Effector memory CD4-positive, alpha-beta T cell (primary cell): ENCODE measurements around the gene COL26A1.

ENCODE experiments used
- DNase-seq, 3 donors: peaks; one replicate each; pipeline ENCODE4 v3.0.0-alpha.2; 2020
- H3K27ac ChIP-seq: 2 replicates; pipeline ENCODE4 v1.7.0; 2013; ENCODE audit warnings: mild to moderate bottlenecking, low read length, moderate library complexity; ENCODE audit not compliant: insufficient read depth, poor library complexity, severe bottlenecking
- H3K27me3 ChIP-seq: replicated peaks from 2 replicates; pipeline ENCODE4 v1.7.0; 2013; ENCODE audit warnings: mild to moderate bottlenecking, low read length; ENCODE audit not compliant: insufficient read depth, control insufficient read depth, poor library complexity, severe bottlenecking
- H3K36me3 ChIP-seq: 2 replicates; pipeline ENCODE4 v1.7.0; 2013; ENCODE audit warnings: mild to moderate bottlenecking, low read length, moderate library complexity; ENCODE audit not compliant: control insufficient read depth, insufficient read depth
- H3K4me1 ChIP-seq: 2 replicates; pipeline ENCODE4 v1.7.0; 2013; ENCODE audit warnings: low read length, mild to moderate bottlenecking; ENCODE audit not compliant: control insufficient read depth, insufficient read depth, poor library complexity, severe bottlenecking
- H3K4me3 ChIP-seq: 2 replicates; pipeline ENCODE4 v1.7.0; 2013; ENCODE audit warnings: low read length, low read depth, mild to moderate bottlenecking; ENCODE audit not compliant: insufficient read depth, poor library complexity, severe bottlenecking
- H3K9me3 ChIP-seq: 2 replicates; pipeline ENCODE4 v1.7.0; 2013; ENCODE audit warnings: mild to moderate bottlenecking, low read length, moderate library complexity; ENCODE audit not compliant: control insufficient read depth

Gene COL26A1

DNA sequence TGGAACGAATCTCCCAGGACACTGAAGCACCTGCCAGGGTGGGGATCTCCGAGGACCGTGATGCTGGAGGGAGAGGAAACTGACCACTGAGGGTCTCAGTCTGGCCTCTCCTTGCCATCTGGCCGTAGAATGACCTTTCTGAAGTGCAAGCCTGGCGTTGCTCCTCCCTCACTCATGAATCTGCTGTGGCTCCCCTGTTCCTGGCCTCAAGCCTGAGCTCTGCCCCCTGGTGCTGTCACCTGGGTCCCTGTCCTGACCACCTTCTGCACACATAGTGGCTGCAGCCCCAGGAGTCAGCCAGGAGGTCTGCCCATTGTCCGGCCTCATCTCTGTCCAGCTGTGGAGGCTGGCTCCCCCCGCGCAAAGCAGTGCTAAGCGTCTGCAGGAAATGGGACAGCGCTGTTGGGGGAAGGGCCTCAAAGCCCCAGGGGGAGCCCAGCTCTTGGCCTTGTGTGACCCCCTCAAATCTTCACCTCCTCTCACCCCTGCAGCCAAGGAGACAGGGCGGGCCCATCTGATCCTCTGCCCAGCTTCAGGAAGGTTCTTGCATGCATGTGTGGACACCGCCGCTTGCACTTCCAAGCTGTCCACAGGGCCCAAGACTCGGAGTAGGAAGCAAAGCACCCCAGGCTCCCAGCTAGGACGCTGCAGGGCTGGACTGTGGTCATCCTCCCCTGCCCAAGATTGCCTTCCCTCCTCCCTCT, 200.7 kb downstream of the COL26A1 start:
- DNase-seq: no peak
- Histone ChIP-seq H3K36me3 (no peaks in the 10 kb centered on the region), H3K27ac (no peak overlapping the region), H3K27me3 (no peaks in the 10 kb centered on the region), H3K9me3 (no peaks in the 10 kb centered on the region), H3K4me3 (no peak overlapping the region), H3K4me1 (no peaks in the 10 kb centered on the region)

- no peaks in the 10 kb centered on the region for H3K4me1 ChIP-seq
- H3K27me3 ChIP-seq: no peaks in the 10 kb centered on the region
- no peak for DNase-seq
- H3K27ac ChIP-seq: no peak overlapping the region
- no peak overlapping the region for H3K4me3 ChIP-seq
- no peaks in the 10 kb centered on the region for H3K9me3 ChIP-seq
- no peaks in the 10 kb centered on the region for H3K36me3 ChIP-seq
Observed at GRCh38 chr7:101563943-101564777, 201.5 kb downstream of the COL26A1 start.

- H3K27ac ChIP-seq: no peak overlapping the region
- H3K36me3 ChIP-seq: no peaks in the 10 kb centered on the region
- DNase-seq: no peak
- no peaks in the 10 kb centered on the region for H3K9me3 ChIP-seq
- H3K4me3 ChIP-seq: no peak overlapping the region
- no peaks in the 10 kb centered on the region for H3K27me3 ChIP-seq
- no peaks in the 10 kb centered on the region for H3K4me1 ChIP-seq
Observed at GRCh38 chr7:101564778-101565211, 202.1 kb downstream of the COL26A1 start.

DNA sequence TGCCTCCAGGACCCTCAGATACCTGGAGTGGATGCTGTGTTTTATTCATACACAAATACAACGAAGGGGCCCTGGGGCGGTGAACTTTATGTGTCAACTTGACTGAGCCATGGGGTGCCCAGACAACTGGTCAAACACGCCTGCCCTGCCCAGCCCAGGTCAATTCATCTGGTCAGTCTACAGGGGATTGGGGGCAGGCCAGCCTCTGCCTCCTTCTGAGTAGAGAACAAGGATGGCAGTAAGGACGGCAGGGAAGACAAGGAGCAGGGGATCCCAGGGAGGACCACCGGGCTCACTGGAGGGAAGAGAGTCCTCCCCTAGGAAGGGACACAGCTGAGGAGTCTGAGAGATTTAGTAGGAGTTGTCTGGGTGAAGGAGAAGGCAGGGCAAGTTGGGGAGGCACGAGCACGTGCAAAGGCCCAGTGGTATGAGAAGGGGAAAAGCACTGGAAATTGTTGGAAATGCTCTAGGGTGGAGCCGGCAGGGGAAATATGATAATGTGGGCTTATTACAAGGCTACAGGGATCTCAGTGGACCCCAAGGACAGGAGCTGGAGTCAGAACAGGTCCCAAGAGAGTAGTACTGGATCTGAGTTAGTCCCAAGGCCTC, 203.0 kb downstream of the COL26A1 start:
- no peaks in the 10 kb centered on the region for H3K4me1 ChIP-seq
- H3K36me3 ChIP-seq: no peaks in the 10 kb centered on the region
- no peak overlapping the region for H3K27ac ChIP-seq
- H3K4me3 ChIP-seq: no peak overlapping the region
- no peaks in the 10 kb centered on the region for H3K9me3 ChIP-seq
- no peaks in the 10 kb centered on the region for H3K27me3 ChIP-seq
- DNase-seq: no peak

DNA sequence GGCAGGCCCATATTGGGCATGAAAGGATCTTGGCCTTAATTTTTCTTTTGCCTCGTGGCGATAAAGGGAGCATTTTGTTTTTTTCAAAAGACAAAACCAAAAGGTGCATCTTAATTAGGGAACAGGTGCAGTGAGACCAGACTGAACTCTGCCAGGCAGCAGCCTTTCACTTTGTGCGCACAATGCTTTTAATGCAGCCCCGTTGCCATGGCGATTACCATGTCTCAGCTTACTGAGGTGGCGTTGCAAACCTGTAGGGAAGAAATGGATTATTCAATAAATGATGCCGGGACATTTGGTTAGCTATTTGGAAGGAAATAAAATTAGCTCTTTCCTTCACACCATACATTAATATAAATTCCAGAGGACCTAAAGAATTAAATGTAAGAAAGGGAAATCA, 204.6 kb downstream of the COL26A1 start:
- Histone ChIP-seq H3K27ac (no peak overlapping the region), H3K36me3 (no peaks in the 10 kb centered on the region), H3K9me3 (no peaks in the 10 kb centered on the region), H3K4me3 (no peak overlapping the region), H3K4me1 (no peaks in the 10 kb centered on the region), H3K27me3 (no peaks in the 10 kb centered on the region)
- DNase-seq: no peak

- H3K9me3 ChIP-seq: no peaks in the 10 kb centered on the region
- no peaks in the 10 kb centered on the region for H3K4me1 ChIP-seq
- no peak overlapping the region for H3K27ac ChIP-seq
- no peaks in the 10 kb centered on the region for H3K36me3 ChIP-seq
- no peak for DNase-seq
- H3K27me3 ChIP-seq: no peaks in the 10 kb centered on the region
- no peak overlapping the region for H3K4me3 ChIP-seq
Observed at GRCh38 chr7:101572156-101572555, 209.5 kb downstream of the COL26A1 start.

GRCh38 chr7:101575168-101575567, 212.5 kb downstream of the COL26A1 start:
- DNase-seq: no peak
- no peak overlapping the region for H3K27ac ChIP-seq
- H3K9me3 ChIP-seq: no peaks in the 10 kb centered on the region
- no peak overlapping the region for H3K4me3 ChIP-seq
- no peaks in the 10 kb centered on the region for H3K4me1 ChIP-seq
- no peaks in the 10 kb centered on the region for H3K27me3 ChIP-seq
- no peaks in the 10 kb centered on the region for H3K36me3 ChIP-seq

DNA sequence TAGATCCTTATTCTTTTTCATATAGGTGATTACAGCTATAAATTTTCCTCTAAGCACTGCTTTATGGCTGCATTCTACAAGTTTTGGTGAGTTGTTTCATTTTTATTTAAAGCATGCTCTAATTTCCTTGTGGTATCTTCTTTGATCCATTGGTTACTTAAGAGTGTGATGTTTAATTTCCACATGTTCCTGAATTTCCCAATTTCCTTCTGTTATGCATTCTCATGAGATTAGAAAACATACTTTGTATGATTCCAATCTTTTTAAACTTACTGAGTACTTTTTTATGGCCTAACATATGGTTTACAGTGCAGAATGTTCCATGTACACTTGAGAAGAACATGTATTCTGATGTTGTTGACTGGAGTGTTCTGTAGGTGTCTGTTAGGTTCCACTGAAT, 213.0 kb downstream of the COL26A1 start:
- Histone ChIP-seq H3K36me3 (no peaks in the 10 kb centered on the region), H3K9me3 (no peaks in the 10 kb centered on the region), H3K27me3 (no peaks in the 10 kb centered on the region), H3K4me1 (no peaks in the 10 kb centered on the region), H3K4me3 (no peak overlapping the region), H3K27ac (no peak overlapping the region)
- DNase-seq: no peak

GRCh38 chr7:101576998-101577397, 214.3 kb downstream of the COL26A1 start:
- Histone ChIP-seq H3K4me3 (no peak overlapping the region), H3K27me3 (no peaks in the 10 kb centered on the region), H3K27ac (no peak overlapping the region), H3K36me3 (no peaks in the 10 kb centered on the region), H3K4me1 (no peaks in the 10 kb centered on the region), H3K9me3 (no peaks in the 10 kb centered on the region)
- DNase-seq: no peak

DNA sequence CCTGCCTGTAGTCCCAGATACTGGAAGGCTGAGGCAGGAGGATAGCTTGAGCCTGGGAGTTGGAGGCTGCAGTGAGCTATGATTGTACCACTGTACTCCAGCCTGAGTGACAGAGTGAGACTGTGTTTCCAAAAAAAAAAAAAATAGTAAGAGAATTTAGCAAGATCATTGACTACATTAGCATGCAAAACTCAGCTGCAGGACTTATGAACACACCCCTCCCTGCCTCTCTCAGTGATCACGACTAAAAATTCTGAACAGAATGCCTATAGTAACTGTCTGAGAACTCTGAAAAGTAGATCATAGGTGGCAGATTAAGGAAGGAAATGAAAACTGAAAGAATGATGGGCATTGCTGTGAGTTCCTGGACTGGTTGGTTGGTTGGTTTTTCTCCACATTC, 215.9 kb downstream of the COL26A1 start:
- no peak for DNase-seq
- Histone ChIP-seq H3K27me3 (no peaks in the 10 kb centered on the region), H3K4me1 (no peaks in the 10 kb centered on the region)

More for the DNA sequence above, 215.9 kb downstream of the COL26A1 start:
- Histone ChIP-seq H3K36me3 (no peaks in the 10 kb centered on the region), H3K27ac (no peak overlapping the region), H3K9me3 (no peaks in the 10 kb centered on the region), H3K4me3 (no peak overlapping the region)
